Measurements from ENCODE around the gene GARIN5A. TPM values are rescaled to one million over a fixed set of nuclear protein-coding genes. Genes with fewer than 3 reads are reported as not detected.
A peak's percentile ranks its signal among the peaks of the same experiment; 100 is the strongest.

The GARIN5A gene
- 10 to 100 TPM in 2 of 3 donors, 1 to 10 TPM in 1; 7.9 to 10.7 (median 10.0) TPM for polyA plus RNA-seq (ENCODE audit: insufficient read length in 3 of 3)
- long read RNA-seq, donor 1, partial matches to known transcripts = 382 of 403 reads
- long read RNA-seq, donor 1, other reads (novel, unspliced or antisense) = 17 of 403 reads
- long read RNA-seq, donor 2, partial matches to known transcripts = 76 of 177 reads
- long read RNA-seq, donor 2, other reads (novel, unspliced or antisense) = 95 of 177 reads
- long read RNA-seq, donor 3, transcript FAM71E1-202 (5 exons, 1,225 nt) = major isoform, 5 of 8 reads
- long read RNA-seq, donor 3, partial matches to known transcripts = 0 of 8 reads
- long read RNA-seq, donor 3, other reads (novel, unspliced or antisense) = 0 of 8 reads
- long read RNA-seq, donor 4, transcript FAM71E1-202 (5 exons, 1,225 nt) = major isoform, 9 of 13 reads
- long read RNA-seq, donor 4, partial matches to known transcripts = 0 of 13 reads
- long read RNA-seq, donor 4, other reads (novel, unspliced or antisense) = 0 of 13 reads
- long read RNA-seq, donor 5, partial matches to known transcripts = 0 of 1 reads
- long read RNA-seq, donor 5, other reads (novel, unspliced or antisense) = 0 of 1 reads
- long read RNA-seq, donor 6, transcript FAM71E1-202 (5 exons, 1,225 nt) = major isoform, 6 of 8 reads
- long read RNA-seq, donor 6, partial matches to known transcripts = 0 of 8 reads
- long read RNA-seq, donor 6, other reads (novel, unspliced or antisense) = 0 of 8 reads
- long read RNA-seq, donor 7, transcript FAM71E1-202 (5 exons, 1,225 nt) = major isoform, 13 of 17 reads
- long read RNA-seq, donor 7, partial matches to known transcripts = 0 of 17 reads
- long read RNA-seq, donor 7, other reads (novel, unspliced or antisense) = 0 of 17 reads
- long read RNA-seq, donor 8, partial matches to known transcripts = 0 of 1 reads
- long read RNA-seq, donor 8, other reads (novel, unspliced or antisense) = 0 of 1 reads
- long read RNA-seq, donor 9, transcript FAM71E1-202 (5 exons, 1,225 nt) = major isoform, 9 of 14 reads
- long read RNA-seq, donor 9, partial matches to known transcripts = 0 of 14 reads
- long read RNA-seq, donor 9, other reads (novel, unspliced or antisense) = 0 of 14 reads
- long read RNA-seq, donor 10, transcript FAM71E1-202 (5 exons, 1,225 nt) = major isoform, 7 of 8 reads
- long read RNA-seq, donor 10, partial matches to known transcripts = 0 of 8 reads
- long read RNA-seq, donor 10, other reads (novel, unspliced or antisense) = 0 of 8 reads
- long read RNA-seq, donor 11, transcript FAM71E1-202 (5 exons, 1,225 nt) = major isoform, 6 of 8 reads
- long read RNA-seq, donor 11, partial matches to known transcripts = 0 of 8 reads
- long read RNA-seq, donor 11, other reads (novel, unspliced or antisense) = 0 of 8 reads
- long read RNA-seq, donor 12, transcript FAM71E1-202 (5 exons, 1,225 nt) = major isoform, 8 of 8 reads
- long read RNA-seq, donor 12, partial matches to known transcripts = 0 of 8 reads
- long read RNA-seq, donor 12, other reads (novel, unspliced or antisense) = 0 of 8 reads
- long read RNA-seq, donor 13, partial matches to known transcripts = 11 of 14 reads
- long read RNA-seq, donor 13, other reads (novel, unspliced or antisense) = 0 of 14 reads
- long read RNA-seq, donor 14, transcript FAM71E1-202 (5 exons, 1,225 nt) = major isoform, 5 of 9 reads
- long read RNA-seq, donor 14, partial matches to known transcripts = 0 of 9 reads
- long read RNA-seq, donor 14, other reads (novel, unspliced or antisense) = 0 of 9 reads
- long read RNA-seq, donor 15, partial matches to known transcripts = 0 of 5 reads
- long read RNA-seq, donor 15, other reads (novel, unspliced or antisense) = 0 of 5 reads
- long read RNA-seq, donor 16, transcript FAM71E1-204 (5 exons, 1,281 nt) = major isoform, 5 of 9 reads
- long read RNA-seq, donor 16, partial matches to known transcripts = 0 of 9 reads
- long read RNA-seq, donor 16, other reads (novel, unspliced or antisense) = 0 of 9 reads

DNA sequence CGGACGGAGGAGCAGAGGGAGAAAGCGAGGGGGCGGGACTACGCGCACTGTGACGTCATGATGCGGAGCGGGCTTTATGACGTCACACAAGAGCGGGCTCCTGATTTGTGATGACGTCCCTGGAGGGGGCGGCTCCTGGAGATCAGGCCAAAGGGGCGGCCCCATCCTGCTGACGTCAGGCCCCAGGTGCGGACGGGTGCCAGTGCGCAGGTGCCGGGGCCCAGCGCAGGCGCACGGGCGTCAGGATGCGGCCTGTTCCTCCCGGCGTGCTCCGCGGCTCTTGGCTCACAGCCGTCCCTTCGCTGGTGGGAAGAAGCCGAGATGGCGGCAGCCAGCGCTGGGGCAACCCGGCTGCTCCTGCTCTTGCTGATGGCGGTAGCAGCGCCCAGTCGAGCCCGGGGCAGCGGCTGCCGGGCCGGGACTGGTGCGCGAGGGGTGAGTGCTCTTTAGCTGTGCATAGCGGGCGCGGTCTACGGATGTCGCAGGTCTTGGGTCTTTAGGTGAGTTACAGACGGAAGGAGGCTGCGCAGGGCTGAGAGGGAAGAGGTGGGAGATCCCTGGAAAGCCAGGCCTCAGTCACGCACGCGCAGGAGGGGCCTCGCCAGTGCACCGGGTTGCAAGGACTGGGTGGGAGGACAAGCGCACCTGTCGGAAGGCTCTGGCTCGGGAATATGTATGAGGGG lies at the start of gene GARIN5A, which contains the start of gene EMC10:
Gene GARIN5A (minus strand): TSS at position 625 of the 683 bp plus-strand sequence. CDS start 460 bp downstream, at position 165.
Gene EMC10 (plus strand): TSS at position 284 of the 683 bp plus-strand sequence. CDS start 38 bp downstream, at position 322.
- peak; percentile 95 for DNase-seq

DNA sequence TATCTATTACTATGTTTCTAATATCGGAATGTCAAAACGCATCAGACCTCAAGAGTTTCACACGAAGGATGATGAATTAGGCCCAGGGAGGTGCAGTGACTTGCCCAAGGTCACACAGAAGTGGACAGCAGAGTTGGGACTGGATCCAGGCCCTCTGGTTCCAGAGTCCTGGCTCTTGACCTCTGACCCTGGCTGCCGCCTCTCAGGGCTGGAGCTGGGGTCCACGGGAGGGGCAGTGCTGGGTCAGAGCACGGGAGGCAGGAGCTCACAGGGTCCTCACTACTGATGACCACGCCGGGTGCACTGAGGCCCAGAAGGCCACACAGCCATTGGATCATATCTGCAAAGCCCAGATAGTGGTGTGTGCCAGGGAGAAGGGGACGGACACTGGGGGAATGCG lies 46.2 kb upstream of the GARIN5A start:
- DNase-seq = no peak

DNA sequence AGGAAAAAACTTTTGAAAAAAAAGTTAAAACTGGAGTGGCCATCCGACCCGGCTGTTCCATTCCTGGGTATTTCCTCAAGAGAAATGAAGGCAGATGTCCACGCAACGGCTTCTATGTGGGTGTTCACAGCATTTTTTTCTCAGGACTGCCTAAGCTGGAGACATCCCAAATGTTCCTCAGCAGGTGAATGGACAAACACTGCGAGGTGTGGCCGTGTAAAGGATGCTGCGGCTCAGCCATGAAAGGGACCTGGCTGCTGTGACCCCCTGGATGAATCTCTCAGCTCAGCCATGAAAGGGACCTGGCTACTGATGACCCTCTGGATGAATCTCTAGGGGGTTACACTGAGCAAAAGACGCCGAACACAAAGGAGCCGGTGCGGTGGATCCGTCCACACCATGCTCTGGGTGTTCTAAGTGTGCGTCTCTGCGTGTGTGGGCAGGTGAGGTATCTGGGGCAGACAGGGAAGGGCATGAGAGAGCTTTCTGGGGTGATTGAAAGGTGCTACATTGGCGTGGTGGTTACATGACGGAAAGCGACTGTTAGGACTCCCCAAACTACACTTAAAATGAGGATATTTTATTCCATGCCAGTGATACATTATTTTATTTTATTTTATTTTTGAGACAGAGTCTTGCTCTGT lies 44.3 kb upstream of the GARIN5A start:
- no peak for DNase-seq

DNA sequence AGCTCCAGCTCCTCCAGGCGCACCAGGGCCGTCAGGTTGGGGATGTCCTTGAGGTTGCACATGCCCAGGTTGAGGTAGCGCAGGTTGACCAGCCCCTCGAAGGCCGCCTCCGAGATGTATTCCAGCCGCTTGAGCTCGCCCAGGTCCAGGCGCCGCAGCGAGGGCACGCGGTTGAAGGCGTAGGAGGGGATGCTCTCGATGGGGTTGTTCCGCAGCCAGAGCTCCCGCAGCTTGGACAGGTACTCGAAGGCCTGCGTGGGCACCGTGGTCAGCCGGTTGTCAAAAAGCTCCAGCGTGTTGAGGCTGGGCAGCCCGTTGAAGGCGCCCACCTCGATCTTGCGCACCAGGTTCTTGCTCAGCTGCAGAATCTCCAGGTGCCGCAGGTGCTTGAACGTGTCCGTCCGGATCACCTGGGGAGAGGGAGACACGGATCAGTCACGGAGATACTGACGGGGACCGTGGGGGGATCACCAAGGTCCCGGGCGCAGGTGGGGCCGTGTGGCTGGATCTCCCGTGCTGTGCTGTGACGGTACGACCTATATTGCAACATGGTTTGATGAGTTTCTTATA lies 42.4 kb upstream of the GARIN5A start:
- DNase-seq = no peak

DNA sequence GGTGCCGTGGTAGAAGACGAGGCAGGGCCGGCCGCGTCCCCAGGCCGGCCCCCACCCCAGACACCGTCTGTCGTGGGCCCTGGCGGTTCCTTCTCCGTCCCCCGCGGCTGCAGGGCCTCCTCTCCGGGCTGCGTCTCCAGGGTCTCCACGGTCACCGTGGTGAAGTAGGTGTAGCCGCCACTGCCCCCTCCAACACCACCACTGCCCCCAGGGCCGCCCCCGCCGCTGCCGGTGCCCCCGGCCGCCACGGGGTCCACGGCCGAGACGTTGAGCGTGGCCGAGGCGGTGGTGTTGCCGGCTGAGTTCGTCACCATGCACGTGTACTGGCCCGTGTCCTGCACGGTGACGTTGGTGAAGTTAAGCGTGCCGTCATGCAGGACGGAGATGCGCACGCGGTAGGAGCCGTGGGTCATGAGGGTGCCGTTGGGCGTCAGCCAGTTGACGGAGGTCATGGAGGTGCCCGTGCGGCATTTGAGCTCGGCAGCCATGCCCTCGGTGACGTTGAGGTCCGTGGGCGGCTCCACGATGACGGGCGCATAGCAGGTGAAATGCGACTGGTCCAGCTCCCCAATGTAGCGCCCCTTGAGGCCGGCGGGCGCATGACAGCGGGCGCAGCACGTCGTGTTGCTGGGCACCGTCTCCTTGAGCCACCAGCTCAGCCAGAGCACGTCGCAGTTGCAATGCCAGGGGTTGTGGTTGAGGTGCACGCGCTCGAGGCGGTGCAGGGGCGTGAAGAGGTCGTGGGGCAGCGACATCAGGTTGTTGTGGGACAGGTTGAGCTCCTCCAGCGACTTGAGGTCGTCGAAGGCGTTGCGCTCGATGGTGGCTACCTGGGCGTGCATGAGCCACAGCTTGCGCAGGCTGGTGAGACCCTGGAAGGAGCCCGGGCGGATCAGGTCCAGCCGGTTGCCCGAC lies 41.7 kb upstream of the GARIN5A start:
- no peak for DNase-seq

- no peak for DNase-seq
Measured at GRCh38 chr19:50517704-50518075, 41.0 kb upstream of the GARIN5A start.

GRCh38 chr19:50516964-50517703 lies 40.5 kb upstream of the GARIN5A start:
- no peak for DNase-seq

DNA sequence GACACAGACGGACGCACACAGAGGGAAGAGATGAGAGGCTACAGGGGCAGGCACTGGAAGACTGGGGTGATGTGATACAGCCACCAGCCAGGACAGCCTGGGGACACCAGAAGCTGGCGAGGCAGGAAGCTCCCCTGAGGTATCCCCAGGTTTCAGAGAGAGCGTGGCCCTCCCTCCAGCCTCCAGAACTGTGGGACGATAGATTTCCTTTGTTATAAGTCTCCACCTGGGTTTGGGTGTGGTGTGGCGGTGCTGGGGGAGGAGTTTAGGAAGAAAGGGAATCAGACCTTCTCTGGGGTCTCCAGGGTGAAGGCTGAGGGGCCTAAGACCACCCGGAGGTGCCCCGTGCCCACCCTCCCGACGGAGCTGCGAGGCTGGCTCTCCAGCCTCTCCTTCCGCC lies 39.8 kb upstream of the GARIN5A start:
- no peak for DNase-seq

GRCh38 chr19:50515168-50515561 lies 38.5 kb upstream of the GARIN5A start:
- DNase-seq = no peak

- DNase-seq = no peak
Measured at GRCh38 chr19:50514346-50515167, 37.9 kb upstream of the GARIN5A start.

DNA sequence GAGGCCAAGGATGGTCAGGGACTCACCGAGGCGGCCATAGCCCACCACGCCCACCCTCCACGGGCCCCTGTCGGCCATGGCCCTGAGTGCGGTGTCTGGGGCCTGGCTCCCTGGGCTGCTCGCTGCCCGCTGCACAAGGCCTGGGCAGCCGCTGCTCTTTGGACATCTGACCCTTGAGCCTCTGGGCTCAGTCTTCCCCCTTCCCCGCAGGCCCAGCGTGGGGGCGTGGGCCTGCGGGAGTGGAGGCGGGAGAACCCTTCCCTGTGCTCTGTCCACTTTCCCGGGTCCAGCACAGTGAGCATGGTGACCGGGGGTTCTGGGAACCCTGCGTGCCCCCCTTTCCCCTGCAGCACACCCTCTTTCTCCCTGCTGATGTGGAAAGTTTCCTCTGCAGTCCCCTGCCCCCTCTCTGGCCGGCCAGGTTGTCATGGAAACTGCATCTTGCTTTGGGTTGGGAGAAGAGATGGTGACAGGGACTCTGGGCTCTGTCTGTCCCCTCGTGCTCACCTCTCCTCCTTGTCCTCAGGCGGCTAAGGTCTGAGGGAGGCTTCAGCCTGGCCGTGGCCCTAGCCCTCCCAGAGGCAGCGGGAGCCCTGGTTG lies 37.2 kb upstream of the GARIN5A start, which contains the start of gene ASPDH:
Gene ASPDH (minus strand): TSS at position 168 of the 600 bp plus-strand sequence. CDS start 90 bp downstream, at position 78.
- no peak for DNase-seq

DNA sequence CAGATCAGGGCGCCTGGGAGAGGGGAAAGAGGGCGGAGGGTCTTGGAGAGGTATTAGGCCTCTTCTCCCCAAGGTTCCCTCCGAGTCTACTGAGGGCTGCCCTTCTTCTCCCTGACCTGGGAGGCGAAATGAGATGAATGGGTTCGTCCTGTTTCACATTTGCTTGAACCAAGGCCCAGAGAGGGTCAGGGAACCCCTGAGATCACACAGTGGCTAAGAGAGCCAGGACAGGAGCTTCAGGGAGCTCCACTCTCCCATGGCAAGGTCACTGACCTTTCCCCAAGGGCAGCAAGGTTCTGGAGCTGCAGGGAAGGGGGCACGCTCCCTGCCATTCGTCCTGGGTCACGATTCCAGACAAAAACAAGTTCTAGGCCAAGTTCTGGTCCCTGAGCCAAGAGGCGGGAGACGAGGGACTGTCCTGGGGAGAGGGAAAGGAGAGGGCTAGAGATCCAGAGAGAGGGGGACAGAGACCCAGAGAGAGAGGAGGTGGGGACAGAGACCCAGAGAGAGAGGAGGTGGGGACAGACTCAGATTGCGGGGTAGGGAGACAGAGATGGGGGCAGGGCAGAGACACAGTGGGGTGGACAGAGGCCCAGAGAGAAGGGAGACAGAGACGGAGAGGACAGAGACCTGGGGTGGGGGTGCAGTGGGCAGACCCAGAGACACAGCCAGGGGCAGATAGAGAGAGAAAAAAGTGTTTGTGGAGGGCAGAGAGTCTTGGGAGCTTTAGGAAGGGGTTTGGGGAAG lies 36.5 kb upstream of the GARIN5A start:
- no peak for DNase-seq

- no peak for DNase-seq
Measured at GRCh38 chr19:50512112-50512998, 35.7 kb upstream of the GARIN5A start.
